AG09319 (cell line): ENCODE results near the gene SH3YL1.

ENCODE experiments used
- DNase-seq: peaks from one replicate; pipeline ENCODE4 v3.0.0-alpha.2; 2010; ENCODE audit warnings: low read depth; ENCODE audit errors: extremely low read depth
- TF ChIP-seq, protein P1 (sequence below): IDR thresholded peaks from 2 replicates; pipeline ENCODE4 v1.5.1; 2011; ENCODE audit warnings: low read depth, mild to moderate bottlenecking, inconsistent platforms, low read length, moderate library complexity

The SH3YL1 gene

DNA sequence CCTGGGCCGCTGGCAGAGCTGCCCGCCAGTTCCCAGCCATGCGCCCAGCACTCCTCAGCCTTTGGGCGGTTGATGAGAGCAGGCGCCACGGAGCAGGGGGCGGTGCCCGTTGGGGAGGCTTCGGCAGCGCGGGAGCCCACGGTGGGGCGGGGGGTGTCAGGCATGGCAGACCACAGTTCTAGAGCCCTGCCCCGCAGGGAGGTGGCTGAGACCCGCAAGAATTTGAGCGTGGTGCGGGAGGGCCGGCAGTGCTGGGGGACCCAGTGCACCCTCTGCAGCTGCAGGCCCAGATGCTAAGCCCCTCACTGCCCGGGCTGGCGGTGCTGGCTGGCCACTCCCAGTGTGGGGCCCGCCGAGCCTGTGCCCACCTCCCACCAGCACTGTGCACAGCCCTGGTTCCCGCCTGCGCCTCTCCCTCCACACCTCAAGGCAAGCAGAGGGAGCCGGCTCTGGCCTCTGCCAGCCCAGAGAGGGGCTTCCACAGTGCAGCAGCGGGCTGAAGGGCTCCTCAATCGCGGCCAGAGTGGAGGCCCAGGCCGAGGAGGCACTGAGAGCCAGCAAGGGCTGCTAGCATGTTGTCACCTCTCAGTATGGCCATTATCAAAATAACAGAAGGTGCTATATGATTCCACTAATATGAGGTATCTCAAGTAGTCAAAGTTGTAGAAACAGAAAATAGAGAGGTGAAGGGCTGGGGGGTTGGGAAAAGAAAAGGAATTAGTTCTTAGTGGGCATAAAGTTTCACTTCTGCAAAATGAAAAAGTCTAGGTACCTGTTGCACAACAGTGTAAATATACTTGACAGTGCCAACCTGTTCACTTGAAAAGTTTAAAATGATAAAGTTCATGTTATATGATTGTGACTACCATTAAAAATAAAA is 72.3 kb downstream of the SH3YL1 start:
- TF ChIP-seq, protein P1, sequence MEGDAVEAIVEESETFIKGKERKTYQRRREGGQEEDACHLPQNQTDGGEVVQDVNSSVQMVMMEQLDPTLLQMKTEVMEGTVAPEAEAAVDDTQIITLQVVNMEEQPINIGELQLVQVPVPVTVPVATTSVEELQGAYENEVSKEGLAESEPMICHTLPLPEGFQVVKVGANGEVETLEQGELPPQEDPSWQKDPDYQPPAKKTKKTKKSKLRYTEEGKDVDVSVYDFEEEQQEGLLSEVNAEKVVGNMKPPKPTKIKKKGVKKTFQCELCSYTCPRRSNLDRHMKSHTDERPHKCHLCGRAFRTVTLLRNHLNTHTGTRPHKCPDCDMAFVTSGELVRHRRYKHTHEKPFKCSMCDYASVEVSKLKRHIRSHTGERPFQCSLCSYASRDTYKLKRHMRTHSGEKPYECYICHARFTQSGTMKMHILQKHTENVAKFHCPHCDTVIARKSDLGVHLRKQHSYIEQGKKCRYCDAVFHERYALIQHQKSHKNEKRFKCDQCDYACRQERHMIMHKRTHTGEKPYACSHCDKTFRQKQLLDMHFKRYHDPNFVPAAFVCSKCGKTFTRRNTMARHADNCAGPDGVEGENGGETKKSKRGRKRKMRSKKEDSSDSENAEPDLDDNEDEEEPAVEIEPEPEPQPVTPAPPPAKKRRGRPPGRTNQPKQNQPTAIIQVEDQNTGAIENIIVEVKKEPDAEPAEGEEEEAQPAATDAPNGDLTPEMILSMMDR: no peak

DNA sequence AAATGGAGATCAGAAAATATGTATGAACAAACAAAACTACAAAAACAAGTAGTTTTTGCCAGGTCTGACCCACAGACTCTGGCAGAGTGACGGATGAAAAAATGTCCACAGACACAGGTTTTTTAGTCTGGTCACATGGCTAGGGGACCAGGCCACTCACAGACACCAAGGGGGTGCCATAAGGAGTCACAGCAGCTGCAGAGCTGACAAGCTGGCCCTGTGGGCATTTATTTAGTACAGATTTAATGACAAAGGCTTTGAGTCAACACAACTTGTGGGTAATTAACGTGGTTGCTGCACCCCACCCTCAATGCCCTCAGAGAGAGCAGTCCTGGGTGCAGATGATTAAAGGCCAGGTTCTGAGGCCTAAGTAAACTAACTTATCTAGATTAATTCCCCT is 76.0 kb downstream of the SH3YL1 start:
- TF ChIP-seq, protein P1: no peak
- no peak for DNase-seq

More for the DNA sequence above, 72.3 kb downstream of the SH3YL1 start:
- no peak for DNase-seq

DNA sequence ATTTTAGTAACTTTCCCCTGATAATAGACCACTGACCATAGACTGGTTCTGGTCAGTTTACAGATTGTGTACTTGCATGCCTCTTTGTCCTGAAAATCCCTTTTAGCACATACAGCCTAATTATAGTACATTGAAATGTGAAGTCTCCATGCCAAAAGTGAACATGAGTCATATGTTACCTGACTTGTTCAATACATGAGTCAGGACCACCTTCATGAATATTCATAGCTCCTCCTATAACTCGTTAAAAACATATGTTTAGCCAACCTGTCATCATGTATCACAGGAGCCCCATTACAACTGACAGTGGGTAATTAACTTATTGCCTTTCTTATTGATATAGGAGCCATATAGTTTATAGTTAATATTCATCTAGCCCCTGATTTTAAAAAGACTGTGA is 78.6 kb downstream of the SH3YL1 start:
- DNase-seq: no peak
- TF ChIP-seq, protein P1: no peak

DNA sequence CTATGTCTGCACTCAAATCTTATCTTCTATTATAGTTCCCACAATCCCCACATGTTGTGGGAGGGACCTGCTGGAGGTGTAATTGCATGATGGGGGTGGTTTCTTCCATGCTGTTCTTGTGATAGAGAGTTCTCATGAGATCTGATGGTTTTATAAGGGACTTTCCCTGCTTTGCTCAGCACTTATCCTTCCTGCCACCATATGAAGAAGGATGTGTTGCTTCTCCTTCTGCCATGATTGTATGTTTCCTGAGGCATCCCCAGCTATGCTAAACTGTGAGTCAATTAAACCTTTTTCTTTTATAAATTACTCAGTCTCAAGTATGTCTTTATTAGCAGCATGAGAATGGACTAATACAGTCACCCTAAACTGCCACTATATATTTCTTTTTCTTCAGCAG is 79.1 kb downstream of the SH3YL1 start:
- DNase-seq: no peak
- TF ChIP-seq, protein P1: no peak

DNA sequence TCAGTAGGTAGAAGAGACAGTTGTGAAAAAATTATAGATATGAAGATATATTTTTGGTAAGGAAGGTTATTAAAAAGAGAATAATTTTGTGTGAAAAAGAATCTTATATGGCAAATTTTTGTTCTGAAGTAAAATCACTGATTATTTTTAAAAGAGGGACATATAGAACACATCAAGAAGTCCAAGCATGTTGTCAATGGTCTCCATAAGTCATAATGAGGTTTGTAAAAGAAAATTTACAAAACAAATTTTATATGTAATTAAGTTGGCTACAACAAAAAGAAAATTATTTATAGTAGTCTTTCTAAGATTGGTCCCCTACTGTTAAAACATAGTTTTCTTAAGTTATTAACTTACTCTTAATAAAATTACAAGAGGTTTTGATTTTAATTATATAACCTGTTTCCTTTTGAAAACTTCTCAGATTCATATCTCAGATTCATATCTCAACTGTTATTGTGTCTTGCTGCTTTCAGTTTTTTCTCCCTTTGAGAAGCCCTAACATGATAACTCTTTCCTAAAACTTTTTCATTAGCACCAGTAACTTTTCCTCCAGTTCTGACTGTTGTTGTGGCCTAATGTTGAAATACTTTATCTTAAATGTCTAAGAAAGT is 81.2 kb downstream of the SH3YL1 start:
- DNase-seq: no peak
- TF ChIP-seq, protein P1: no peak

DNA sequence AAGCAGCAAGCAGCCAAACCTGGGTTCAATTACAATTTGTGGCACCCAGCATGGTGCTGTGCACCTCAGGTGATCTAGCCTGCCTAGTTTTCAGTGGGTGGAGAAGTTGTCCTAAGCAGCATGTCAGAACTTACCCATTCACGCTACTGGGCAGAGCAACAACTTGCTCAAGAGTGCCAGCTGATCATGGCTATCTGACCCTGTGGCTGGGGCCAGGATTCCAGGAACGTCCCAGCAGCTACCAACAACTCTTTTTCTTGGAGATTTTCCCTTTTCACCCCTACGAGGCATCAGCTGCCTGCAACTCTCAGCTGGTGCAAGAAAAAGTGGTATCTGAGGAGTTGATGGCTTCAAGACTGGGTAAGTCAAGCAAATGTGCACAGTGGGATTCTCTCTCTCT is 83.5 kb downstream of the SH3YL1 start:
- no peak for DNase-seq
- TF ChIP-seq, protein P1: no peak

DNA sequence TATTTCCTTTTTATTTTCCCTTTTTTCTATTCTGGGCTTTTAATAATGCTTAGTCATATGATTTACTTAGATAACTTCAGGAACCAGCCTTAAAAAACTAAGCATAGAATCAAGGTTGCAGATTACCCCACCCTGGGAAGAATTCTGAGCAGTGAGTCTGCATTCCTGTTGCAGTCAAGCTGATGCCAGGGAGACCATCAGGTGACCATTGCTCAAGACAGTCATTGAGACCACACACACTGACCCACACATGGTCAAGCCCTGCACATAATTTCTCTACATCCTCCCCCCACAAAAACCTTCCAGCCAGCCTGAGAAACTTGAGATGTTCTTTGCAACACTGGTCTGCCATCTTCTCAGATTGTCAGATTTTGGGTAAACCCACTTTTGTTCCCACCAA is 83.9 kb downstream of the SH3YL1 start:
- TF ChIP-seq, protein P1: no peak
- DNase-seq: no peak
